K562 (cell line): ENCODE results near the gene PAGE1. TPM values are rescaled to one million over a fixed set of nuclear protein-coding genes. Genes with fewer than 3 reads are reported as not detected.

Experiments used
- BRD4 ChIP-seq: fragments of 200-600 bp; sonication (generic); IDR thresholded peaks from 2 replicates; pipeline ENCODE4 v1.6.1; 2017; ENCODE audit warnings: inconsistent platforms
- CEBPG ChIP-seq, 3 experiments: fragments of 200-800 bp in 1 of 3; sonication (Bioruptor generic) in 1 of 3; sonication (generic) in 1 of 3; formaldehyde crosslinking in 1 of 3; IDR thresholded peaks in 2 of 3; conservative IDR thresholded peaks in 1 of 3; 2 replicates each; pipeline versions ENCODE4 v1.6.1 to v1.8.0; 2016 to 2022; ENCODE audit warnings: missing compliant biosample characterization in 2 of 3, missing genetic modification characterization in 2 of 3, mild to moderate bottlenecking in 1 of 3, missing genetic modification reagents in 1 of 3
- DIDO1 ChIP-seq: fragments of 450-650 bp; IDR thresholded peaks from 2 replicates; pipeline ENCODE4 v1.6.1; 2016; ENCODE audit warnings: low read depth, missing biosample characterization, missing genetic modification characterization
- L3MBTL2 ChIP-seq: fragments of 450-650 bp; IDR thresholded peaks from 2 replicates; pipeline ENCODE4 v1.6.1; 2016; ENCODE audit warnings: mild to moderate bottlenecking, moderate library complexity
- SNIP1 ChIP-seq: fragments of 450-650 bp; IDR thresholded peaks from 2 replicates; pipeline ENCODE4 v1.7.1; 2017; ENCODE audit warnings: low read depth, mild to moderate bottlenecking
- ZKSCAN3 ChIP-seq: fragments of 250-450 bp; sonication (Bioruptor Pico); IDR thresholded peaks from 2 replicates; pipeline ENCODE4 v1.4.0; 2020
- ZNF57 ChIP-seq: fragments of 450-650 bp; formaldehyde crosslinking; IDR thresholded peaks from 2 replicates; pipeline ENCODE4 v1.4.0; 2020; ENCODE audit warnings: mild to moderate bottlenecking, moderate library complexity
- polyA plus RNA-seq, 8 experiments: library from polyadenylated mRNA; depleted of rRNA in 4 of 8; stranded (reverse) in 5 of 8; unstranded in 3 of 8; fragments of >200 nt; fragmentation: Nextera tagmentation in 2 of 8; fragmentation: Illumina TruSeq in 1 of 8; extraction: Ambion mirVana in 2 of 8; extraction: Trizol in 1 of 8; gene quantifications; 2 replicates each; pipeline versions ENCODE4 v1.2.1 to v1.2.3, GENCODE V29; 2011 to 2014; ENCODE audit warnings: inconsistent platforms in 1 of 8, missing spikeins in 1 of 8
- total RNA-seq, 7 experiments: library from RNA; depleted of rRNA in 6 of 7; stranded (reverse); fragments of >200 nt in 6 of 7; fragmentation: Illumina TruSeq in 2 of 7; extraction: Trizol in 2 of 7; gene quantifications; 2 replicates each; pipeline versions ENCODE4 v1.2.1 to v1.2.3, GENCODE V29; 2011 to 2021; ENCODE audit warnings: low replicate concordance in 1 of 7
- TF ChIP-seq, protein P1 (sequence below): sonication (generic); formaldehyde crosslinking; IDR thresholded peaks from 2 replicates; pipeline ENCODE4 v1.8.1; 2023; ENCODE audit warnings: missing genetic modification reagents, mild to moderate bottlenecking, borderline replicate concordance
- TF ChIP-seq, protein P2 (sequence below): fragments of 450-650 bp; IDR thresholded peaks from 2 replicates; pipeline ENCODE4 v1.6.1; 2016; ENCODE audit warnings: low read depth
- TF ChIP-seq, protein P3 (sequence below): sonication (generic); formaldehyde crosslinking; IDR thresholded peaks from 2 replicates; pipeline ENCODE4 v1.8.0; 2022; ENCODE audit warnings: mild to moderate bottlenecking, missing genetic modification reagents
- TF ChIP-seq, protein P4 (sequence below): fragments of 250-450 bp; sonication (Bioruptor Pico); IDR thresholded peaks from 2 replicates; pipeline ENCODE4 v1.4.0; 2020; ENCODE audit warnings: borderline replicate concordance

The PAGE1 gene
- total and polyA plus RNA-seq, 9 of the 15 experiments (the other 6 are each of a cell fraction or from before 2014, with no cell fraction given), result 43.5 to 520 (median 123) TPM

DNA sequence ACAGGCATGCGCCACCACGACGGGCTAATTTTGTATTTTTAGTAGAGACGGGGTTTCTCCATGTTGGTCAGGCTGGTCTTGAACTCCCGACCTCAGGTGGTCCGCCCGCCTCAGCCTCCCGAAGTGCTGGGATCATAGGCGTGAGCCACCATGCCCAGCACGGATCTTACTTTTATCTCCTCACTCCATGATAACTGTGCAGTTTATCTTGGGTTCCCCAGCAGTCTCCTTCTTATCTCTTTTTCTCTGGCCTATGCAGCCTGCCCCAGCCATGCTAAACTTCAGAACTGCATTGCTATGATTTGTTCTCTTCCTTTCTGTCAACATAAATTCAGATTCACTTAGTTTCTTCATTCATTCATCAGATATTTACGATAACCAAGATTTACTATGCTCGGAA, 22.4 kb downstream of the PAGE1 start (continued):
- TF ChIP-seq, protein P1, sequence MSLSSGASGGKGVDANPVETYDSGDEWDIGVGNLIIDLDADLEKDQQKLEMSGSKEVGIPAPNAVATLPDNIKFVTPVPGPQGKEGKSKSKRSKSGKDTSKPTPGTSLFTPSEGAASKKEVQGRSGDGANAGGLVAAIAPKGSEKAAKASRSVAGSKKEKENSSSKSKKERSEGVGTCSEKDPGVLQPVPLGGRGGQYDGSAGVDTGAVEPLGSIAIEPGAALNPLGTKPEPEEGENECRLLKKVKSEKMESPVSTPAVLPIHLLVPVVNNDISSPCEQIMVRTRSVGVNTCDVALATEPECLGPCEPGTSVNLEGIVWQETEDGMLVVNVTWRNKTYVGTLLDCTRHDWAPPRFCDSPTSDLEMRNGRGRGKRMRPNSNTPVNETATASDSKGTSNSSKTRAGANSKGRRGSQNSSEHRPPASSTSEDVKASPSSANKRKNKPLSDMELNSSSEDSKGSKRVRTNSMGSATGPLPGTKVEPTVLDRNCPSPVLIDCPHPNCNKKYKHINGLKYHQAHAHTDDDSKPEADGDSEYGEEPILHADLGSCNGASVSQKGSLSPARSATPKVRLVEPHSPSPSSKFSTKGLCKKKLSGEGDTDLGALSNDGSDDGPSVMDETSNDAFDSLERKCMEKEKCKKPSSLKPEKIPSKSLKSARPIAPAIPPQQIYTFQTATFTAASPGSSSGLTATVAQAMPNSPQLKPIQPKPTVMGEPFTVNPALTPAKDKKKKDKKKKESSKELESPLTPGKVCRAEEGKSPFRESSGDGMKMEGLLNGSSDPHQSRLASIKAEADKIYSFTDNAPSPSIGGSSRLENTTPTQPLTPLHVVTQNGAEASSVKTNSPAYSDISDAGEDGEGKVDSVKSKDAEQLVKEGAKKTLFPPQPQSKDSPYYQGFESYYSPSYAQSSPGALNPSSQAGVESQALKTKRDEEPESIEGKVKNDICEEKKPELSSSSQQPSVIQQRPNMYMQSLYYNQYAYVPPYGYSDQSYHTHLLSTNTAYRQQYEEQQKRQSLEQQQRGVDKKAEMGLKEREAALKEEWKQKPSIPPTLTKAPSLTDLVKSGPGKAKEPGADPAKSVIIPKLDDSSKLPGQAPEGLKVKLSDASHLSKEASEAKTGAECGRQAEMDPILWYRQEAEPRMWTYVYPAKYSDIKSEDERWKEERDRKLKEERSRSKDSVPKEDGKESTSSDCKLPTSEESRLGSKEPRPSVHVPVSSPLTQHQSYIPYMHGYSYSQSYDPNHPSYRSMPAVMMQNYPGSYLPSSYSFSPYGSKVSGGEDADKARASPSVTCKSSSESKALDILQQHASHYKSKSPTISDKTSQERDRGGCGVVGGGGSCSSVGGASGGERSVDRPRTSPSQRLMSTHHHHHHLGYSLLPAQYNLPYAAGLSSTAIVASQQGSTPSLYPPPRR (CRISPR knock-in tag), result no peak
- TF ChIP-seq CEBPG (CRISPR knock-in tag; IDR thresholded peaks at IDR 0.05) (no peak), CEBPG (tag; conservative IDR thresholded peaks at IDR 0.05 in 1 of 2, IDR thresholded peaks at IDR 0.05 in 1 of 2) (no peak), DIDO1 (tag) (no peak), ZNF57 (CRISPR knock-in tag) (no peak), L3MBTL2 (no peak), ZKSCAN3 (CRISPR knock-in tag) (no peak), SNIP1 (no peak), BRD4 (no peak)
- TF ChIP-seq, protein P2, sequence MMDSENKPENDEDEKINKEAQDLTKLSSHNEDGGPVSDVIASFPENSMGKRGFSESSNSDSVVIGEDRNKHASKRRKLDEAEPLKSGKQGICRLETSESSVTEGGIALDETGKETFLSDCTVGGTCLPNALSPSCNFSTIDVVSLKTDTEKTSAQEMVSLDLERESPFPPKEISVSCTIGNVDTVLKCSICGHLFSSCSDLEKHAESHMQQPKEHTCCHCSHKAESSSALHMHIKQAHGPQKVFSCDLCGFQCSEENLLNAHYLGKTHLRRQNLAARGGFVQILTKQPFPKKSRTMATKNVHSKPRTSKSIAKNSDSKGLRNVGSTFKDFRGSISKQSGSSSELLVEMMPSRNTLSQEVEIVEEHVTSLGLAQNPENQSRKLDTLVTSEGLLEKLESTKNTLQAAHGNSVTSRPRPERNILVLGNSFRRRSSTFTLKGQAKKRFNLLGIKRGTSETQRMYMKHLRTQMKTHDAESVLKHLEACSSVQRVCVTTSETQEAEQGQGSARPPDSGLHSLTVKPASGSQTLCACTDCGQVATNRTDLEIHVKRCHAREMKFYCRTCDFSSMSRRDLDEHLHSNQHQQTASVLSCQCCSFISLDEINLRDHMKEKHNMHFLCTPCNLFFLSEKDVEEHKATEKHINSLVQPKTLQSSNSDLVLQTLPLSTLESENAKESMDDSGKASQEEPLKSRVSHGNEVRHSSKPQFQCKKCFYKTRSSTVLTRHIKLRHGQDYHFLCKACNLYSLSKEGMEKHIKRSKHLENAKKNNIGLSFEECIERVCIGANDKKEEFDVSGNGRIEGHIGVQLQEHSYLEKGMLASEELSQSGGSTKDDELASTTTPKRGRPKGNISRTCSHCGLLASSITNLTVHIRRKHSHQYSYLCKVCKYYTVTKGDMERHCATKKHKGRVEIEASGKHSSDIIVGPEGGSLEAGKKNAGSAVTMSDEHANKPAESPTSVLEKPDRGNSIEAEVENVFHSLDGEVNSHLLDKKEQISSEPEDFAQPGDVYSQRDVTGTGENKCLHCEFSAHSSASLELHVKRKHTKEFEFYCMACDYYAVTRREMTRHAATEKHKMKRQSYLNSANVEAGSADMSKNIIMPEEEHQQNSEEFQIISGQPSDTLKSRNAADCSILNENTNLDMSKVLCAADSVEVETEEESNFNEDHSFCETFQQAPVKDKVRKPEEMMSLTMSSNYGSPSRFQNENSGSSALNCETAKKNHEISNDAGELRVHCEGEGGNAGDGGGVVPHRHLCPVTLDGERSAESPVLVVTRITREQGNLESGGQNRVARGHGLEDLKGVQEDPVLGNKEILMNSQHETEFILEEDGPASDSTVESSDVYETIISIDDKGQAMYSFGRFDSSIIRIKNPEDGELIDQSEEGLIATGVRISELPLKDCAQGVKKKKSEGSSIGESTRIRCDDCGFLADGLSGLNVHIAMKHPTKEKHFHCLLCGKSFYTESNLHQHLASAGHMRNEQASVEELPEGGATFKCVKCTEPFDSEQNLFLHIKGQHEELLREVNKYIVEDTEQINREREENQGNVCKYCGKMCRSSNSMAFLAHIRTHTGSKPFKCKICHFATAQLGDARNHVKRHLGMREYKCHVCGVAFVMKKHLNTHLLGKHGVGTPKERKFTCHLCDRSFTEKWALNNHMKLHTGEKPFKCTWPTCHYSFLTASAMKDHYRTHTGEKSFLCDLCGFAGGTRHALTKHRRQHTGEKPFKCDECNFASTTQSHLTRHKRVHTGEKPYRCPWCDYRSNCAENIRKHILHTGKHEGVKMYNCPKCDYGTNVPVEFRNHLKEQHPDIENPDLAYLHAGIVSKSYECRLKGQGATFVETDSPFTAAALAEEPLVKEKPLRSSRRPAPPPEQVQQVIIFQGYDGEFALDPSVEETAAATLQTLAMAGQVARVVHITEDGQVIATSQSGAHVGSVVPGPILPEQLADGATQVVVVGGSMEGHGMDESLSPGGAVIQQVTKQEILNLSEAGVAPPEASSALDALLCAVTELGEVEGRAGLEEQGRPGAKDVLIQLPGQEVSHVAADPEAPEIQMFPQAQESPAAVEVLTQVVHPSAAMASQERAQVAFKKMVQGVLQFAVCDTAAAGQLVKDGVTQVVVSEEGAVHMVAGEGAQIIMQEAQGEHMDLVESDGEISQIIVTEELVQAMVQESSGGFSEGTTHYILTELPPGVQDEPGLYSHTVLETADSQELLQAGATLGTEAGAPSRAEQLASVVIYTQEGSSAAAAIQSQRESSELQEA, result no peak
- TF ChIP-seq, protein P3, sequence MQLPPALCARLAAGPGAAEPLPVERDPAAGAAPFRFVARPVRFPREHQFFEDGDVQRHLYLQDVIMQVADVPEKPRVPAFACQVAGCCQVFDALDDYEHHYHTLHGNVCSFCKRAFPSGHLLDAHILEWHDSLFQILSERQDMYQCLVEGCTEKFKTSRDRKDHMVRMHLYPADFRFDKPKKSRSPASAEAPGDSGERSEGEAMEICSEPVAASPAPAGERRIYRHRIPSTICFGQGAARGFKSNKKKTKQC (CRISPR knock-in tag), result no peak
- TF ChIP-seq, protein P4, sequence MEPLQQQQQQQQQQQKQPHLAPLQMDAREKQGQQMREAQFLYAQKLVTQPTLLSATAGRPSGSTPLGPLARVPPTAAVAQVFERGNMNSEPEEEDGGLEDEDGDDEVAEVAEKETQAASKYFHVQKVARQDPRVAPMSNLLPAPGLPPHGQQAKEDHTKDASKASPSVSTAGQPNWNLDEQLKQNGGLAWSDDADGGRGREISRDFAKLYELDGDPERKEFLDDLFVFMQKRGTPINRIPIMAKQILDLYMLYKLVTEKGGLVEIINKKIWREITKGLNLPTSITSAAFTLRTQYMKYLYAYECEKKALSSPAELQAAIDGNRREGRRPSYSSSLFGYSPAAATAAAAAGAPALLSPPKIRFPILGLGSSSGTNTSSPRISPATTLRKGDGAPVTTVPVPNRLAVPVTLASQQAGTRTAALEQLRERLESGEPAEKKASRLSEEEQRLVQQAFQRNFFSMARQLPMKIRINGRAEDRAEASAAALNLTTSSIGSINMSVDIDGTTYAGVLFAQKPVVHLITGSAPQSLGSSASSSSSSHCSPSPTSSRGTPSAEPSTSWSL, result no peak
